ENCODE data around the gene DPPA2. TPM values are rescaled to one million over a fixed set of nuclear protein-coding genes. Genes with fewer than 3 reads are reported as not detected.

The DPPA2 gene
- total and polyA plus RNA-seq, 8 donors = not detected

- H3K27ac ChIP-seq = no peak overlapping the region
- H3K27me3 ChIP-seq = no peaks in the 10 kb centered on the region
- no peaks in the 10 kb centered on the region for H3K36me3 ChIP-seq
- 74 to 85% (median 81%) methylated on average over 3 of the region's 3 CpGs for WGBS, 5 donors
- intact Hi-C loops (cut with DNase I; ENCODE audit: low total_unique reads) = no loop called here
- no peak for DNase-seq
- no peak overlapping the region for H3K4me3 ChIP-seq
- peaks cover 0 to 4% (median 0%) of the 10 kb centered on the region in 4 donors for H3K4me1 ChIP-seq
- TF ChIP-seq EP300 (IDR thresholded peaks at IDR 0.05) = no peak
- TF ChIP-seq, protein P1, sequence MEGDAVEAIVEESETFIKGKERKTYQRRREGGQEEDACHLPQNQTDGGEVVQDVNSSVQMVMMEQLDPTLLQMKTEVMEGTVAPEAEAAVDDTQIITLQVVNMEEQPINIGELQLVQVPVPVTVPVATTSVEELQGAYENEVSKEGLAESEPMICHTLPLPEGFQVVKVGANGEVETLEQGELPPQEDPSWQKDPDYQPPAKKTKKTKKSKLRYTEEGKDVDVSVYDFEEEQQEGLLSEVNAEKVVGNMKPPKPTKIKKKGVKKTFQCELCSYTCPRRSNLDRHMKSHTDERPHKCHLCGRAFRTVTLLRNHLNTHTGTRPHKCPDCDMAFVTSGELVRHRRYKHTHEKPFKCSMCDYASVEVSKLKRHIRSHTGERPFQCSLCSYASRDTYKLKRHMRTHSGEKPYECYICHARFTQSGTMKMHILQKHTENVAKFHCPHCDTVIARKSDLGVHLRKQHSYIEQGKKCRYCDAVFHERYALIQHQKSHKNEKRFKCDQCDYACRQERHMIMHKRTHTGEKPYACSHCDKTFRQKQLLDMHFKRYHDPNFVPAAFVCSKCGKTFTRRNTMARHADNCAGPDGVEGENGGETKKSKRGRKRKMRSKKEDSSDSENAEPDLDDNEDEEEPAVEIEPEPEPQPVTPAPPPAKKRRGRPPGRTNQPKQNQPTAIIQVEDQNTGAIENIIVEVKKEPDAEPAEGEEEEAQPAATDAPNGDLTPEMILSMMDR (IDR thresholded peaks at IDR 0.05) = no peak
- no peak for TF ChIP-seq POLR2A (IDR thresholded peaks at IDR 0.05)
- no peak for TF ChIP-seq POLR2AphosphoS5 (IDR thresholded peaks at IDR 0.05)
- H3K9me3 ChIP-seq = no peaks in the 10 kb centered on the region
Observed at GRCh38 chr3:109356442-109357155, 40.3 kb upstream of the DPPA2 start.

DNA sequence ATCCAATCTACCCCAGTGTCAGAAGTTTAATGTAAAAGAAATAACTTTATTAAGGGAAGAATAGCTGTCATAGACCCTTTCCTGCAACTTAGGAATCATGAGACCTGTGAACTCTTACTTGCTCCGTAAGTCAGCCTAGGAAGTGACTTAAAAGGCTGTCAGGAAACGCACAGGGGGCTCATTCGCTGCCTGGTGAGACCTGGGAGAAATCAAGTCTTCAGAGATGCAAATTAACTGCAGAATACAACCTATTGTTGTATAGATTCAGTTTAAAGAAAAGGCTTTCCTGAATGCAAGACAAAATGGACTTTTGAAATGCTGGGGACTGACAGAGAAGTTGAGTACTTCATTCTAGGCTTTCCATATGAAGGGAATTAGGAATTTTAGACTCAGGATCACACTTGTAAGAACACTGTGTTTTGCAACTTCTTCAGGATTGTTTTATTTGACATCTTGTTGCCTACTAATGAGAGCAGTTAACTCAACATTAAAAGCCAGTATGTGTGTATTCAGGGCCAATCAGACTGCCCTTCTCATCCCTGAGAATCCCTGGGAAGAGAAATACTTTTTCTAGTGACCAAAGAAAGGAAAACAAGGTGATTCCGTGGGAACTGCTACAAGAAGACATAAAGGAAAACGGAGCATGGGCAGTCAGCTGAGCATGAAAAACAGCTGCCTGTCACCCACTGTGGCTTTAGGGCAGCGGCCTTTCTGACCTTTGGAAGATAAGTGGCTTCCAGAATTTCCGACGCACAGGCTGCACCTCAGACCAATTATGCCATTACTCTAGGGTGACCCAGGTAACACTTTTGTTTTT lies 39.5 kb upstream of the DPPA2 start:
- Histone ChIP-seq H3K4me1 (peaks cover 0 to 4% (median 0%) of the 10 kb centered on the region in 4 donors), H3K27me3 (no peaks in the 10 kb centered on the region), H3K36me3 (no peaks in the 10 kb centered on the region), H3K9me3 (no peaks in the 10 kb centered on the region), H3K27ac (no peak overlapping the region), H3K4me3 (no peak overlapping the region)
- no peak for DNase-seq
- intact Hi-C loops (cut with DNase I; ENCODE audit: low total_unique reads) = no loop called here
- TF ChIP-seq POLR2AphosphoS5 (IDR thresholded peaks at IDR 0.05) = no peak
- TF ChIP-seq, protein P1 (IDR thresholded peaks at IDR 0.05) = no peak
- no peak for TF ChIP-seq POLR2A (IDR thresholded peaks at IDR 0.05)
- no peak for TF ChIP-seq EP300 (IDR thresholded peaks at IDR 0.05)
- 52 to 67% (median 61%) methylated on average over 8 of the region's 8 CpGs for WGBS, 5 donors

DNA sequence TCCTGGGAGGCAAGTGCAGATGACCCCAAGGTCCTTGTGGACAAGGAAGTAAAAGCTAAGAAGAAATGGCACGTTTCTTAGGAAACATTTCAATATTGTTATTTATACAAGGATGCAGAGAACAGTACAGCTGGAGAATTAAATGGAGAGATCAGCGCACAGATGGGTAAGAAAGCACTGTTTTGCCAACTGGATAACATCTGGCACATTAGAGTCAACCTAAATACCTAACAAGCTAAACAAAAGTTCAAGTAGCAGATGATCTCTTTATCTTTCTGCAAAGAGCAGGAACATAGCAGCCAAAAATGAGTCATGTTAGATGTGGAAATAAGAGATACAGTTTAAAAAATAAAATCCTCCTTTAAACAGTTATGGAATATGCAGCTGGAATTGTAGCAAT lies 36.7 kb upstream of the DPPA2 start:
- Histone ChIP-seq H3K36me3 (no peaks in the 10 kb centered on the region), H3K9me3 (no peaks in the 10 kb centered on the region), H3K4me1 (peaks cover 0 to 4% (median 0%) of the 10 kb centered on the region in 4 donors), H3K27me3 (no peaks in the 10 kb centered on the region), H3K27ac (no peak overlapping the region), H3K4me3 (no peak overlapping the region)
- intact Hi-C loops (cut with DNase I; ENCODE audit: low total_unique reads) = no loop called here
- DNase-seq = no peak
- no peak for TF ChIP-seq POLR2AphosphoS5 (IDR thresholded peaks at IDR 0.05)
- TF ChIP-seq, protein P1 (IDR thresholded peaks at IDR 0.05) = no peak
- TF ChIP-seq POLR2A (IDR thresholded peaks at IDR 0.05) = no peak
- no peak for TF ChIP-seq EP300 (IDR thresholded peaks at IDR 0.05)
- WGBS, 5 donors = 22 to 46% (median 44%) methylated on average over 2 of the region's 2 CpGs

- H3K9me3 ChIP-seq = no peaks in the 10 kb centered on the region
- intact Hi-C loops (cut with DNase I; ENCODE audit: low total_unique reads) = no loop called here
- no peaks in the 10 kb centered on the region for H3K36me3 ChIP-seq
- H3K27ac ChIP-seq = no peak overlapping the region
- TF ChIP-seq EP300 (IDR thresholded peaks at IDR 0.05) (no peak), POLR2AphosphoS5 (IDR thresholded peaks at IDR 0.05) (no peak), POLR2A (IDR thresholded peaks at IDR 0.05) (no peak)
- TF ChIP-seq, protein P1 (IDR thresholded peaks at IDR 0.05) = no peak
- DNase-seq = no peak
- peaks cover 0 to 4% (median 0%) of the 10 kb centered on the region in 4 donors for H3K4me1 ChIP-seq
- H3K4me3 ChIP-seq = no peak overlapping the region
- H3K27me3 ChIP-seq = no peaks in the 10 kb centered on the region
Observed at GRCh38 chr3:109351231-109351630, 34.9 kb upstream of the DPPA2 start.
